Measurements from ENCODE around the gene H1-8. TPM values are rescaled to one million over a fixed set of nuclear protein-coding genes. Genes with fewer than 3 reads are reported as not detected.

Gene H1-8
- total RNA-seq, 2 experiments from 2014 or later: not detected

DNA sequence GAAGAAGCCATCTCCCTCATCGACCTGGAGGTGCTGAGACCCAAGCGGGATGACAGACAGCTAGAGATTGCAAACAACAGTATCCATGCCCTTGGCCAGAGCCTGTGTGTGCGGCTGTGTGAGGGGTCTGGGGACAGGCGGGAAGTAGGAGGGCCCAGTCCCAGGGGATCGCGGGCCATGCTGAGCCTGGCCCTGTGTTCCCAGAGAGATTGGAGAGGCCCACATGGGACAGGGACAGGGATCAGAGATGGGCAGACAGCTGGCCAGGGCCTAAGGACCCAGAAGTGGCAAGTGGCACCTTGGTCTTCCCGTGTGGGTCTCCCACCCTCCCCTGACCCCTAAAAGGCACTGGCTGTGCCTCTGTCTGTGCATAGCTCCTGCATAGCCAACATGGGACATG is 25.5 kb upstream of the H1-8 start:
- Mint-ChIP-seq H3K4me3 (no peak overlapping the region), H3K36me3 (ENCODE audit: low read depth) (peaks cover 3% of the 10 kb centered on the region), H3K27ac (no peak overlapping the region), H3K4me1 (no peaks in the 10 kb centered on the region), H3K9me3 (ENCODE audit: low read depth) (no peaks in the 10 kb centered on the region), H3K27me3 (no peaks in the 10 kb centered on the region)
- ATAC-seq (no peak), DNase-seq (no peak)
- CTCF ChIA-PET: interaction anchor here (0.6 kb wide), 1 partner anchor 421 kb away, joined by 3 read pairs; no protein-coding TSS in a partner anchor
- POLR2A ChIA-PET: no interaction called here
- intact Hi-C loops (cut with DNase I, micrococcal nuclease): no loop called here

DNA sequence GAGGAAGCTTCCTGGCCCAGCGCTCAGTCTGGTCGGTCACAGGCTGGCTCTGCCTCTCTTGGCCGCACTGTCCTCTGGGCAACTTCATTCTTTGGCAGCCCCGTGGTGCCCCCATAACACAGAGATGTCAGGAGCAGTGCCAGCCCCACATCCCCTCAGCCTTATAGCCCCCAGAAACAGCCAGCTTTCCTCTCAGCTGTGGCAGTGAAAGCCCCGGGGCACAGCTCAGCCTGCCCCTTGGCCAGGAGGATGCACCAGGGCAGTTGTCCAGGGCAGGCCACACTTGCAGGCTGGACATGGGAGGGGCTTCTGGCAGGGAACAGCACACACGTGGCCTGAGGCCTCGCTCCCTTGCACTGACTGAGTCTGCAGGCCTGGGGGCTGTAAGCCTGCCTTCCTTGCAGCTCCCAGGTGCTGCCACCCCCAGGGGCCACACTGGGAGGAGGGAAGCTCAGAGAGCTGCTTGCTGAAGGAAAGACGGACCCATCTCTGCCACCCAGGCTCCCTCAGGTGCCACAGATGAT is 24.9 kb upstream of the H1-8 start:
- H3K27ac Mint-ChIP-seq: no peak overlapping the region
- ChIA-PET CTCF (no interaction called here), POLR2A (no interaction called here)
- DNase-seq (no peak), ATAC-seq (no peak)
- intact Hi-C loops (cut with DNase I, micrococcal nuclease): no loop called here
- no peaks in the 10 kb centered on the region for H3K4me1 Mint-ChIP-seq
- H3K27me3 Mint-ChIP-seq: no peaks in the 10 kb centered on the region
- H3K9me3 Mint-ChIP-seq (ENCODE audit: low read depth): no peaks in the 10 kb centered on the region
- peaks cover 3% of the 10 kb centered on the region for H3K36me3 Mint-ChIP-seq (ENCODE audit: low read depth)
- H3K4me3 Mint-ChIP-seq: no peak overlapping the region

DNA sequence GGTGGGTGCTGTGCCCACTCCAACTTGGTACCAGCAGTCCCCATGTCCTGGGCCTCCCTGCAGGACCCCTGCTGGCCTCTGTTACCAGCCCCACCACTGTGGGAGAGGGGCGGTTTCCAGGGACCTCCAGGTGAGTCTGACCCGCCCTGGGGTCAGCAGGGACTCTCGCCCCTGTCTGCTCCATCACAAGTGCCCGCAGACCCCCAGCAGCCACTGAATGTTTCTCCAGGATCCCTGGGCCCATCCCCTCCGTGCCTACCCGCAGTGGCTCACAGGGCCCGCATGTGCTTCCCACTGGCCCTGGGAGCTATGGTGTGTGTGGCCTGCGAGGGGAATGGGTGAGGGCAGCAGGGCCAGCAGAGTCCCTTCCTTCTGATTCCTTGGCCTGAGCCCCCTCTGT is 24.4 kb upstream of the H1-8 start:
- ATAC-seq (no peak), DNase-seq (no peak)
- Mint-ChIP-seq H3K4me3 (no peak overlapping the region), H3K27me3 (no peaks in the 10 kb centered on the region), H3K9me3 (ENCODE audit: low read depth) (no peaks in the 10 kb centered on the region), H3K36me3 (ENCODE audit: low read depth) (peaks cover 3% of the 10 kb centered on the region), H3K4me1 (no peaks in the 10 kb centered on the region), H3K27ac (no peak overlapping the region)
- POLR2A ChIA-PET: no interaction called here
- intact Hi-C loops (cut with DNase I, micrococcal nuclease): no loop called here
- CTCF ChIA-PET: no interaction called here

DNA sequence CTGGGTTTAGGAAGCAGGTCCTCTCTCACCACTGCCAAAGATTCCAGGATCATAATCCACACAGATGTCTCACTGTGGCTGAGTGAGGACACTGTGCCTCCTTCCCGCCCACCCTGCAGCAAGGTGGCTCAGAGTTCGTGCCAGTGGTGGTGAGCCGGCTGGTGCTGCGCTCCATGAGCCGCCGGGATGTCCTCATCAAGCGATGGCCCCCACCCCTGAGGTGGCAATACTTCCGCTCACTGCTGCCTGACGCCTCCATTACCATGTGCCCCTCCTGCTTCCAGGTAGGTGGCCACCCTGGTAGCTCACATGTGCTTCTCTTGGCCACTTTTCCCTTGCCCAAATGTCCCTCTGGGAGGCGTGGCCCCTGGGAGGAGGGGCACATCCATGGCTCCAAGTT is 23.5 kb upstream of the H1-8 start:
- CTCF ChIA-PET: interaction anchor here (0.6 kb wide), 1 partner anchor 86 kb away, joined by 5 read pairs; no protein-coding TSS in a partner anchor
- DNase-seq: no peak
- no peak for ATAC-seq
- no peak overlapping the region for H3K4me3 Mint-ChIP-seq
- no peaks in the 10 kb centered on the region for H3K27me3 Mint-ChIP-seq
- peaks cover 3% of the 10 kb centered on the region for H3K36me3 Mint-ChIP-seq (ENCODE audit: low read depth)
- POLR2A ChIA-PET: no interaction called here
- H3K27ac Mint-ChIP-seq: no peak overlapping the region
- intact Hi-C loops (cut with DNase I, micrococcal nuclease): no loop called here
- no peaks in the 10 kb centered on the region for H3K4me1 Mint-ChIP-seq
- no peaks in the 10 kb centered on the region for H3K9me3 Mint-ChIP-seq (ENCODE audit: low read depth)

DNA sequence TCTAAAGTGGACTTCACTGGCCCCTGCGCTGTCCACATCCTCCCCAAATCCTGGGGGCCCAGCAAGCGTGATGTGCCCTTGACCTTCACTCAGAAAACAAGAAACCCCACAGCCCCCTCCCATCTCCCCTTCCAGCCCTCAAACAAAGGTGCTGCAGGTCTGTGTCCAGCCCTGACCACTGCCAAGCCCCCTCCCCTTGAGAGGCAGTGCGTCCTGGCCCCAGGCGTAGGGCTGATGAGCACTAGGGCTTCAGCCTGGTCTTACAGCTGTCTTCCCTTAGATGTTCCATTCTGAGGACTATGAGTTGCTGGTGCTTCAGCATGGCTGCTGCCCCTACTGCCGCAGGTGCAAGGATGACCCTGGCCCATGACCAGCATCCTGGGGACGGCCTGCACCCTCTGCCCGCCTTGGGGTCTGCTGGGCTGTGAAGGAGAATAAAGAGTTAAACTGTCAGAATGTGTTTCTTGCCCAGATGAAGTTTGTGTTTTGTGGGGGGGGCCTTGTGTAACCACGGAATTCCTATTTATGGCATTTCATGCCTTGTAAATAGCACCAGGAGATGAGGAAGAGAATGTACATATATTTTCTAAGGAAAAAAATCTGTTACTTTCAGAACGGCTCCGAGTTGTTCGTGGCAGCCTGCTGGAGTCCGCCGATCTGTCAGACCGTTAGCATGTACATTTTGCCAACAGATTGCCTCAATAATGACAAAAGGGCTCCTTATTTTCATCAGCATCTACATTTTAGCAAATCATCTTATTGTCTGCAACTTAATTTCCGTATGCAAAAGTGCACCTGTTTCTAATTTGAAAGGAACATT is 22.9 kb upstream of the H1-8 start:
- peaks cover 3% of the 10 kb centered on the region for H3K36me3 Mint-ChIP-seq (ENCODE audit: low read depth)
- no peaks in the 10 kb centered on the region for H3K4me1 Mint-ChIP-seq
- H3K27me3 Mint-ChIP-seq: no peaks in the 10 kb centered on the region
- H3K9me3 Mint-ChIP-seq (ENCODE audit: low read depth): no peaks in the 10 kb centered on the region
- intact Hi-C loops (cut with DNase I, micrococcal nuclease): no loop called here
- no peak overlapping the region for H3K27ac Mint-ChIP-seq
- ChIA-PET POLR2A (no interaction called here), CTCF (no interaction called here)
- no peak overlapping the region for H3K4me3 Mint-ChIP-seq
- no peak for ATAC-seq
- DNase-seq: no peak

GRCh38 chr3:129520960-129521359 is 22.0 kb upstream of the H1-8 start:
- H3K4me3 Mint-ChIP-seq: no peak overlapping the region
- H3K4me1 Mint-ChIP-seq: no peaks in the 10 kb centered on the region
- no peaks in the 10 kb centered on the region for H3K9me3 Mint-ChIP-seq (ENCODE audit: low read depth)
- DNase-seq (no peak), ATAC-seq (no peak)
- no peak overlapping the region for H3K27ac Mint-ChIP-seq
- H3K27me3 Mint-ChIP-seq: no peaks in the 10 kb centered on the region
- POLR2A ChIA-PET: no interaction called here
- H3K36me3 Mint-ChIP-seq (ENCODE audit: low read depth): peaks cover 3% of the 10 kb centered on the region
- intact Hi-C loops (cut with DNase I, micrococcal nuclease): no loop called here
- CTCF ChIA-PET: no interaction called here

- Mint-ChIP-seq H3K27me3 (no peaks in the 10 kb centered on the region), H3K4me3 (no peak overlapping the region), H3K4me1 (no peaks in the 10 kb centered on the region), H3K36me3 (ENCODE audit: low read depth) (peaks cover 3% of the 10 kb centered on the region), H3K9me3 (ENCODE audit: low read depth) (no peaks in the 10 kb centered on the region), H3K27ac (no peak overlapping the region)
- intact Hi-C loops (cut with DNase I, micrococcal nuclease): no loop called here
- CTCF ChIA-PET: interaction anchor here (0.5 kb wide), 1 partner anchor 107 kb away, joined by 3 read pairs; no protein-coding TSS in a partner anchor
- ATAC-seq: no peak
- POLR2A ChIA-PET: no interaction called here
- no peak for DNase-seq
These were observed 21.4 kb upstream of the H1-8 start for GRCh38 chr3:129521611-129522010.

DNA sequence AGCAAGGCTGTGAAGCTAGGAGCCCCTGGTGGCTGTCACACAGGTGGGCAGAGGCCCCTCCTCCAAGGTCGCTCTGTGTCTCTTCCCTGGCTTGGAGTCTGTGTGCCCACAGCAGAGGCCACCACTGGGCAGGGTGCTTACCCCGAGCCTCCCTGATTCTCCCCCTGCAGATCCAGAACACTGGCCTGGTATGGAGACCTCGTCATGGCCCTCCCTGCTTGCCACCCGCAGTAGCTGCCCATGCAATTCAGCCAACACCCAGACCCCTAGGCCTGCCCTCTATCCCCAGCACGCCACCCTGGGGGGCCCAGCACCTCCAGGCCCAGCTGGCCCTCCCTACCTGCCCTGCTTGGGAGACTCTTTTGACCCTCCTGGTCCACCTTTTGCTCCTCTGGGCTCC is 20.0 kb upstream of the H1-8 start:
- CTCF ChIA-PET: interaction anchor here (0.5 kb wide), 1 partner anchor 198 kb away, joined by 5 read pairs; no protein-coding TSS in a partner anchor

GRCh38 chr3:129524081-129524480 is 18.9 kb upstream of the H1-8 start:
- intact Hi-C loops (cut with DNase I, micrococcal nuclease): no loop called here
- CTCF ChIA-PET: no interaction called here
- no peaks in the 10 kb centered on the region for H3K27me3 Mint-ChIP-seq

More for the DNA sequence above, 20.0 kb upstream of the H1-8 start:
- H3K4me3 Mint-ChIP-seq: no peak overlapping the region
- POLR2A ChIA-PET: no interaction called here
- H3K36me3 Mint-ChIP-seq (ENCODE audit: low read depth): no peaks in the 10 kb centered on the region
- no peaks in the 10 kb centered on the region for H3K27me3 Mint-ChIP-seq
- intact Hi-C loops (cut with DNase I, micrococcal nuclease): no loop called here
- H3K27ac Mint-ChIP-seq: no peak overlapping the region
- ATAC-seq: no peak
- DNase-seq: no peak
- no peaks in the 10 kb centered on the region for H3K9me3 Mint-ChIP-seq (ENCODE audit: low read depth)
- no peaks in the 10 kb centered on the region for H3K4me1 Mint-ChIP-seq

DNA sequence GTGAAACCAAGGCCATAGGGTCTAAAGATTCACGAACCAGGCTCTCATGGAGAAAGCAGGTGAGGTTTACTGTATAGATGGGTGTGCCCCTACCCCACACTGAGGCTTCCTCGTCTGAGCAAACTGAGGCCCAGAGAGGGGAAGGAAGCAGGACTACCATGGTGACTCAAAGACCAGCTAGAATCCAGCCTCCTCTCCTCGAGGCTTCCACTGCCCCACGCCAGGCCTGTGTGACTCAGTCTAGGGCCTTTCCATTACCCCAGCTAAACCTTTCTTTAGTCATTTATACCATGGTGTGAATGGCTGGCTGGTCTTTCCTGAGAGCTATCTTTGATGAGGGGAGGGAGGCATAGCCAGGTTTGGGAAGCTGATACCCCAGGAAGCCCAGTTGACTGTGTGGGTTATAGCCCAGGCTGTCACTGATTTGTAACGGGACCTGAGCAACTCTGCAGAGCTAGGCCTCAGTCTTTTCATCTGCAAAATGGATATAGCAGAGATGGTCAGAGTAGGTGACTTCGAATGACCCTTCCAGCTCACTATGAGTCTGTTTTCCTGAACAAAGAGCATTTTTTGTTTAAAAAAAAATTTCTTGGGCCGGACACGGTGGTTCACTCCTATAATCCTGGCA is 17.5 kb upstream of the H1-8 start:
- no peaks in the 10 kb centered on the region for H3K9me3 Mint-ChIP-seq (ENCODE audit: low read depth)
- no peak overlapping the region for H3K27ac Mint-ChIP-seq
- no peaks in the 10 kb centered on the region for H3K27me3 Mint-ChIP-seq
- DNase-seq: peak; percentile 38
- peak; percentile 89 for ATAC-seq
- H3K4me1 Mint-ChIP-seq: no peaks in the 10 kb centered on the region
- CTCF ChIA-PET: interaction anchor here (0.6 kb wide), 2 partner anchors 26 to 32 kb away, joined by 3 to 5 read pairs; no protein-coding TSS in a partner anchor
- H3K4me3 Mint-ChIP-seq: no peak overlapping the region
- H3K36me3 Mint-ChIP-seq (ENCODE audit: low read depth): no peaks in the 10 kb centered on the region
- intact Hi-C loops (cut with DNase I, micrococcal nuclease): no loop called here
- POLR2A ChIA-PET: no interaction called here

More at GRCh38 chr3:129524081-129524480, 18.9 kb upstream of the H1-8 start:
- Mint-ChIP-seq H3K27ac (no peak overlapping the region), H3K36me3 (ENCODE audit: low read depth) (no peaks in the 10 kb centered on the region), H3K4me3 (no peak overlapping the region), H3K4me1 (no peaks in the 10 kb centered on the region), H3K9me3 (ENCODE audit: low read depth) (no peaks in the 10 kb centered on the region)
- POLR2A ChIA-PET: no interaction called here
- no peak for DNase-seq
- no peak for ATAC-seq

DNA sequence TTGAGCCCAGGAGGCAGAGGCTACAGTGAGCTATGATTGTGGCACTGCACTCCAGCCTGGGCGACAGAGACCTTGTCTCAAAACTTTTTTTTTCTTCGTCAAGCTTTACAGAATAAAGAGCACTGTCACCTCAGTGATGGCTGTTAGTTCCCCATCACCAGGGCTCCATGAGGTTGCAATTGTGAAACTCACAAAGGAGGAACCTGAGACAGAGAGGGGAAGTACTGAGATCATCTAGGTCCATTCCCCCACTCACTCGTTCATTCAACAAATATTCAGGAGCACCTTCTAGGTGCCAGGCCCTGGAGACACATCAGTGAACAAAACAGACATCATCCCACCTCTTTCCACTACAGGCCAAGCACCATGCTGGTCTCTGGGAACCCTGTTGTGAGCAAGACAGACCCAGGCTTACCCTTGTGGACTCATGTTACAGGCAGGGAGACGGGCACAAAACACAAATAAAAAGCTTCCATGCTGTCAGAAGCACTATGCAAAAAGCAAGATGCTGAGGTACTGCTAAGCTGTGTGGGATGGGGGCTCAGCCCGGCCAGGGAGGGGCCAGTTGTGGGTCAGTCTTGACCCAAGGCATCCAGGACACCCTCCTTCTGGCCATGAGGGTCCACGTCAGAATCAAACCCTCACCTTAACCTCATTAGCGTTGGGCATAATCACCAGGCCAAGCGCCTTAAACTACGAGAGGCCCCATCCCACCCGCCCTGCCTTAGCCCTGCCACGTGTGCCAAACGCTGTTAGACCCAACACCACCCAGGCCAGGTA is 16.7 kb upstream of the H1-8 start:
- ChIA-PET POLR2A (no interaction called here), CTCF (interaction anchor here (0.6 kb wide), 2 partner anchors 25 to 33 kb away, joined by 3 to 5 read pairs; no protein-coding TSS in a partner anchor)
- Mint-ChIP-seq H3K4me1 (no peaks in the 10 kb centered on the region), H3K27ac (no peak overlapping the region), H3K4me3 (no peak overlapping the region), H3K9me3 (ENCODE audit: low read depth) (no peaks in the 10 kb centered on the region), H3K27me3 (no peaks in the 10 kb centered on the region), H3K36me3 (ENCODE audit: low read depth) (no peaks in the 10 kb centered on the region)
- intact Hi-C loops (cut with DNase I, micrococcal nuclease): no loop called here
- no peak for ATAC-seq
- DNase-seq: no peak

Data from activated CD4-positive, alpha-beta T cell treated with anti-CD3 and anti-CD28 coated beads for 36 hours (primary cell).